Tibial nerve (tissue), 3 donors: Measurements from ENCODE around the gene TBC1D10B.

Source experiments
- POLR2A ChIP-seq, 2 donors: fragments of 450-650 bp; IDR thresholded peaks; one replicate each; pipeline ENCODE4 v1.6.1; 2017; ENCODE audit warnings: antibody characterized with exemption in 2 of 2, mild to moderate bottlenecking in 2 of 2, moderate library complexity in 2 of 2
- TF ChIP-seq, protein P1 (sequence below), 5 experiments: fragments of 200-600 bp in 3 of 5; fragments of 450-650 bp in 2 of 5; sonication (generic) in 3 of 5; IDR thresholded peaks; one replicate each; pipeline ENCODE4 v1.5.1; 2016 to 2019; ENCODE audit warnings: antibody characterized with exemption in 5 of 5, mild to moderate bottlenecking in 3 of 5, moderate library complexity in 2 of 5

DNA sequence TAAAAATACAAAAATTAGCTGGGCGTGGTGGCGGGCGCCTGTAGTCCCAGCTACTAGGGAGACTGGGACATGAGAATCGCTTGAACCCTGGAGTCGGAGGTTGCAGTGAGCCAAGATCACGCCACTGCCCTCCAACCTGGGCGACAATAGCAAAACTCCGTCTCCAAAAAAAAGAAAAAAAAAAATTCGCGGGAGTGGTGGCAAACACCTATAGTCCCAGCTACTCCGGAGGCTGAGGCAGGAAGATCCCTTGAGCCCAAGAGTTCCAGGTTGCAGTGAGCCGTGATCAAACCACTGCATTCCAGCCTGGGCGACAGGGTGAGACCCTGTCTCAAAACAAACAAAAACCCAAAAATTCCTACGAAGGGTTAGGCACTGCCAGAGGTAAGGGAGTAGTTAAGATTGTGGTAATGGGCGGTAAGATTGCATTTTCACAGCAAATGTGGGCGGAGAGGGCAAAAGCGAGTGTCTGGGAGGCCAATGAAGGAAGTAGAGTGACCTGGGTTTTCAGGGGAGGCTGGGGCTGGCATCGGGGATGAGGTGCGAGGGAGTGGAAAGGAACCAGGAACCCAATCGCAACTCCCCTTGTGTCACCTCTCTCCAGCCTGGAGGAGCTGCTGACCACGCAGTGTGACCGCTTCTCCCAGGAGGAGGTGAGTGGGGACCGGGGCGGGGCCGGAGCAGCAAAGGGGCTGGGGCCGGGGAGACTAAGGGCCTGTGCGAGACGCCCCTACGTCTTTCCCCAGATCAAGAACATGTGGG, 6.9 kb upstream of the TBC1D10B start:
- TF ChIP-seq POLR2A (IDR thresholded peaks at IDR 0.05), result no peak
- TF ChIP-seq, protein P1, sequence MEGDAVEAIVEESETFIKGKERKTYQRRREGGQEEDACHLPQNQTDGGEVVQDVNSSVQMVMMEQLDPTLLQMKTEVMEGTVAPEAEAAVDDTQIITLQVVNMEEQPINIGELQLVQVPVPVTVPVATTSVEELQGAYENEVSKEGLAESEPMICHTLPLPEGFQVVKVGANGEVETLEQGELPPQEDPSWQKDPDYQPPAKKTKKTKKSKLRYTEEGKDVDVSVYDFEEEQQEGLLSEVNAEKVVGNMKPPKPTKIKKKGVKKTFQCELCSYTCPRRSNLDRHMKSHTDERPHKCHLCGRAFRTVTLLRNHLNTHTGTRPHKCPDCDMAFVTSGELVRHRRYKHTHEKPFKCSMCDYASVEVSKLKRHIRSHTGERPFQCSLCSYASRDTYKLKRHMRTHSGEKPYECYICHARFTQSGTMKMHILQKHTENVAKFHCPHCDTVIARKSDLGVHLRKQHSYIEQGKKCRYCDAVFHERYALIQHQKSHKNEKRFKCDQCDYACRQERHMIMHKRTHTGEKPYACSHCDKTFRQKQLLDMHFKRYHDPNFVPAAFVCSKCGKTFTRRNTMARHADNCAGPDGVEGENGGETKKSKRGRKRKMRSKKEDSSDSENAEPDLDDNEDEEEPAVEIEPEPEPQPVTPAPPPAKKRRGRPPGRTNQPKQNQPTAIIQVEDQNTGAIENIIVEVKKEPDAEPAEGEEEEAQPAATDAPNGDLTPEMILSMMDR (IDR thresholded peaks at IDR 0.05), result no peak
